ENCODE data around the gene FKBP1A.

Gene FKBP1A

DNA sequence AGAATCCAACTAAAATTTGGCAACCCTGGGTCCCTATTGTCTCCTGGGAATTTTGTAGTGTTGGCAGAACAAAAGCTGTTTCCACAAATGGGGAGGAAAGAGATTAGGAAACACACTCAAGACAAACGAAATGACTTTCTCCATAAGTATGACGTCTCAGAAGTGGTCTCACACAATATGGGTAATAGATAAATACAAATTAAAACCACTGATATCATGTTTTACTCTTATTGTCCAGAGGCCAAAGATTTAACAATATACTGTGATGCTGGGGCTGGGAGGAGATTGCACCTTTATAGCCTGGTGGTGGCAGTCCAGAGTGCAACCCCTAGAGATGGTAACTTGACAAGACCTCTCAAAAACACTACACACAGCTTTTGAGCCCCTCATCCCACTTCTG, 18.6 kb downstream of the FKBP1A start:
- Histone ChIP-seq H2AFZ (ENCODE audit: low read depth, low read length) (no peak overlapping the region), H2BK5ac (ENCODE audit: low read depth, low read length, poor library complexity, severe bottlenecking) (no peak overlapping the region), H3K4me2 (ENCODE audit: low read length, poor library complexity, severe bottlenecking) (no peak overlapping the region), H3K9me3 (ENCODE audit: control insufficient read depth, low read length) (no peaks in the 10 kb centered on the region), H3K23ac (ENCODE audit: low read length in 2 of 2) (no peak overlapping the region), H4K8ac (ENCODE audit: low read length) (no peak overlapping the region), H2AK5ac (ENCODE audit: low read length, severe bottlenecking) (no peak overlapping the region), H3K18ac (ENCODE audit: low read depth in 1 of 2, low read length in 2 of 2) (no peak overlapping the region), H3K36me3 (ENCODE audit: control insufficient read depth in 1 of 2, insufficient read depth in 2 of 2, low read depth in 1 of 2, low read length in 2 of 2) (peaks cover 12 to 50% of the 10 kb centered on the region in 2 experiments), H3K9ac (ENCODE audit: low read length) (no peak overlapping the region), H3K27ac (ENCODE audit: low read length, poor library complexity, severe bottlenecking) (no peak overlapping the region), H2BK15ac (ENCODE audit: low read depth, poor library complexity, severe bottlenecking) (no peak overlapping the region), H3K14ac (ENCODE audit: low read length in 2 of 2) (no peak overlapping the region), H3K79me1 (replicated peaks; ENCODE audit: low read length, poor library complexity, severe bottlenecking) (peaks cover 24% of the 10 kb centered on the region), H3K4me1 (ENCODE audit: control insufficient read depth, insufficient read depth, low read depth, low read length) (peaks cover 22% of the 10 kb centered on the region), H3K27me3 (ENCODE audit: control insufficient read depth in 1 of 2, insufficient read depth in 1 of 2, low read length in 2 of 2) (no peaks in the 10 kb centered on the region), H3K4ac (ENCODE audit: low read depth in 1 of 2, low read length in 2 of 2) (no peak overlapping the region), H4K91ac (ENCODE audit: low read length) (no peak overlapping the region), H2BK120ac (ENCODE audit: low read depth, low read length) (no peak overlapping the region), H2BK12ac (ENCODE audit: low read length in 2 of 2) (no peak overlapping the region), H3K4me3 (ENCODE audit: insufficient read depth in 1 of 2, low read depth in 1 of 2, low read length in 2 of 2) (no peak overlapping the region)
- no CpG with 5 or more reads among the region's 2 CpGs for WGBS
- no peak for DNase-seq

DNA sequence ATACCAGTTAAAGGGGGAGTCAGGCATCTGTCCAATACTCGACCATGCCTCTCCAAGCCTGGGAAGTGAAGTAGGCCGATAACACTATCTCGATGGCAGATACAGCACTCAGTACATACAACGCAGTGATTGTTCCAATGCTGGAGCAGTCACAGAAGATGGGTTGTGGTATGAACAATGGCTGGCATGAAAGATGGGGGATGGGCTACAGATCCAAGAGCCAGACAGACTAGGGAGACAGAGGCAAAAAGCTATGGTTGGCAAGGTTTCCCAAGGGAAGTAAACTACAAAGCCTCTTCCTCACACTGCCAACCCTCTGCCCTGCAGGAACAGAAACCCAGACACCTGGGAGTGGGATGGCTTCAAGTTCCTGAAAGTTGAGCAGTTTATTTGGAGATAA, 19.2 kb downstream of the FKBP1A start:
- H3K18ac ChIP-seq (ENCODE audit: low read depth in 1 of 2, low read length in 2 of 2): no peak overlapping the region
- H3K4me1 ChIP-seq (ENCODE audit: control insufficient read depth, insufficient read depth, low read depth, low read length): peaks cover 25% of the 10 kb centered on the region
- no peak overlapping the region for H3K4ac ChIP-seq (ENCODE audit: low read depth in 1 of 2, low read length in 2 of 2)
- peaks cover 24% of the 10 kb centered on the region for H3K79me1 ChIP-seq (replicated peaks; ENCODE audit: low read length, poor library complexity, severe bottlenecking)
- no peak overlapping the region for H2BK5ac ChIP-seq (ENCODE audit: low read depth, low read length, poor library complexity, severe bottlenecking)
- H2BK120ac ChIP-seq (ENCODE audit: low read depth, low read length): no peak overlapping the region
- DNase-seq: no peak
- H2AK5ac ChIP-seq (ENCODE audit: low read length, severe bottlenecking): no peak overlapping the region
- no peak overlapping the region for H2BK12ac ChIP-seq (ENCODE audit: low read length in 2 of 2)
- no peak overlapping the region for H3K4me2 ChIP-seq (ENCODE audit: low read length, poor library complexity, severe bottlenecking)
- H2BK15ac ChIP-seq (ENCODE audit: low read depth, poor library complexity, severe bottlenecking): no peak overlapping the region
- peaks cover 12 to 46% of the 10 kb centered on the region in 2 experiments for H3K36me3 ChIP-seq (ENCODE audit: control insufficient read depth in 1 of 2, insufficient read depth in 2 of 2, low read depth in 1 of 2, low read length in 2 of 2)
- no peak overlapping the region for H4K91ac ChIP-seq (ENCODE audit: low read length)
- H3K27ac ChIP-seq (ENCODE audit: low read length, poor library complexity, severe bottlenecking): no peak overlapping the region
- no peak overlapping the region for H3K14ac ChIP-seq (ENCODE audit: low read length in 2 of 2)
- no peak overlapping the region for H3K23ac ChIP-seq (ENCODE audit: low read length in 2 of 2)
- H2AFZ ChIP-seq (ENCODE audit: low read depth, low read length): no peak overlapping the region
- H4K8ac ChIP-seq (ENCODE audit: low read length): no peak overlapping the region
- no peak overlapping the region for H3K4me3 ChIP-seq (ENCODE audit: insufficient read depth in 1 of 2, low read depth in 1 of 2, low read length in 2 of 2)
- no peaks in the 10 kb centered on the region for H3K27me3 ChIP-seq (ENCODE audit: control insufficient read depth in 1 of 2, insufficient read depth in 1 of 2, low read length in 2 of 2)
- no peaks in the 10 kb centered on the region for H3K9me3 ChIP-seq (ENCODE audit: control insufficient read depth, low read length)
- no peak overlapping the region for H3K9ac ChIP-seq (ENCODE audit: low read length)
- WGBS: 98% methylated on average over 4 of the region's 4 CpGs

DNA sequence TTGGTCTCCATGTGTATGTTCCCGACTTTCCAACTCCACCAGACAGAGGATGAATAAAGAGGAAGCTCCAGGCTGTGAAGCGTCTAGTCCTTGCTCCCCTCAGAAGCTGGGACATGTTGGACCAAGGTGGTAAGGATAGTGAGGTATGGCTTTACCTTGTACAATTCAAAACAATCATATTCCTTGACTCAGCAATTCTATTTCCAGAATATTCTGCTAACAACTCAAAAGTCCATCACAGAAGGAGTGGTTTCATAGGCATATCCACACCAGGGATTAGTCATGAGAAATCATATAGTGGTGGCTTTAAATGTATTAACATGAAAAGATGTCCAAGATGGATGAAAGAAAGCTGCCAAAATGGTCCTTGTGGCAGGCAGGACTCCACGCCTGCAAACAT, 19.8 kb downstream of the FKBP1A start:
- peaks cover 12 to 48% of the 10 kb centered on the region in 2 experiments for H3K36me3 ChIP-seq (ENCODE audit: control insufficient read depth in 1 of 2, insufficient read depth in 2 of 2, low read depth in 1 of 2, low read length in 2 of 2)
- WGBS: no CpG with 5 or more reads among the region's 3 CpGs
- no peak overlapping the region for H3K9ac ChIP-seq (ENCODE audit: low read length)
- H3K27ac ChIP-seq (ENCODE audit: low read length, poor library complexity, severe bottlenecking): no peak overlapping the region
- no peak overlapping the region for H3K18ac ChIP-seq (ENCODE audit: low read depth in 1 of 2, low read length in 2 of 2)
- H3K79me1 ChIP-seq (replicated peaks; ENCODE audit: low read length, poor library complexity, severe bottlenecking): peaks cover 24% of the 10 kb centered on the region
- H3K4me3 ChIP-seq (ENCODE audit: insufficient read depth in 1 of 2, low read depth in 1 of 2, low read length in 2 of 2): no peak overlapping the region
- H2BK120ac ChIP-seq (ENCODE audit: low read depth, low read length): no peak overlapping the region
- no peak overlapping the region for H3K4ac ChIP-seq (ENCODE audit: low read depth in 1 of 2, low read length in 2 of 2)
- no peak overlapping the region for H3K23ac ChIP-seq (ENCODE audit: low read length in 2 of 2)
- H4K8ac ChIP-seq (ENCODE audit: low read length): no peak overlapping the region
- no peak overlapping the region for H3K4me2 ChIP-seq (ENCODE audit: low read length, poor library complexity, severe bottlenecking)
- no peak for DNase-seq
- no peak overlapping the region for H2AFZ ChIP-seq (ENCODE audit: low read depth, low read length)
- H2BK15ac ChIP-seq (ENCODE audit: low read depth, poor library complexity, severe bottlenecking): no peak overlapping the region
- H2AK5ac ChIP-seq (ENCODE audit: low read length, severe bottlenecking): no peak overlapping the region
- no peaks in the 10 kb centered on the region for H3K9me3 ChIP-seq (ENCODE audit: control insufficient read depth, low read length)
- no peak overlapping the region for H2BK5ac ChIP-seq (ENCODE audit: low read depth, low read length, poor library complexity, severe bottlenecking)
- peaks cover 26% of the 10 kb centered on the region for H3K4me1 ChIP-seq (ENCODE audit: control insufficient read depth, insufficient read depth, low read depth, low read length)
- no peak overlapping the region for H3K14ac ChIP-seq (ENCODE audit: low read length in 2 of 2)
- H3K27me3 ChIP-seq (ENCODE audit: control insufficient read depth in 1 of 2, insufficient read depth in 1 of 2, low read length in 2 of 2): no peaks in the 10 kb centered on the region
- H4K91ac ChIP-seq (ENCODE audit: low read length): no peak overlapping the region
- H2BK12ac ChIP-seq (ENCODE audit: low read length in 2 of 2): no peak overlapping the region

DNA sequence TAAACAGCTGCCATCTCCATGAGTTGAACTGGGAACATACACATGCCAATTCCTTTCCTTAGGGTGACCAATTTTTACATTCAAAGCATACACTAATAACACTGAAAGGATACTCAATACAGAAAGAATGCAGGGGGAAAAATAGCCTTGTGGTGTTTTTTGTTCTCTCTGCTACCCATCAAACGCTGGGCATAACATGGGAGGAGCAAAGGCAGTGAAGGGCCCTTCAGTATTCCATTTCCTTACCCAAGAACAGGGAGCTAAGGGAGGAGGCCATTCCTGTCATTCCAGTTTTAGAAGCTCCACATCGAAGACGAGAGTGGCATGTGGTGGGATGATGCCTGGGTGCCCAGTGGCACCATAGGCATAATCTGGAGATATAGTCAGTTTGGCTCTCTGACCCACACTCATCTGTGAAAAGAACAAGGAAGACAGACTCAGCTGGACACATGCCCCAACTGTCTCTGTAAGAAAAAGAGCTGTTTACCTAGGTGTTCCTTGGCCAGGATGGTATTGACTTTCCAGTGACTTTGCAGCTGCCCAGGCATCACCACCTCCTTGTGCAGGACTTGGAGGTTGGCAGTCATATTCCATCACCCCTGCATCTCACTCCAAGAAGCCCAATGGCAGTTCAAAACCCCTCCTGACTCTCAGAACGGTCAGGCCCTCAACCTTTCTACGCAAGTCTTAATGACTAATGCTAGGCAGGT, 20.9 kb downstream of the FKBP1A start:
- no peak overlapping the region for H3K4me3 ChIP-seq (ENCODE audit: insufficient read depth in 1 of 2, low read depth in 1 of 2, low read length in 2 of 2)
- H3K79me1 ChIP-seq (replicated peaks; ENCODE audit: low read length, poor library complexity, severe bottlenecking): peaks cover 30% of the 10 kb centered on the region
- H3K23ac ChIP-seq (ENCODE audit: low read length in 2 of 2): no peak overlapping the region
- H3K27ac ChIP-seq (ENCODE audit: low read length, poor library complexity, severe bottlenecking): no peak overlapping the region
- H3K4ac ChIP-seq (ENCODE audit: low read depth in 1 of 2, low read length in 2 of 2): peak overlapping the region in 1 of 2 experiments; percentile 32
- H3K27me3 ChIP-seq (ENCODE audit: control insufficient read depth in 1 of 2, insufficient read depth in 1 of 2, low read length in 2 of 2): no peaks in the 10 kb centered on the region
- H2AK5ac ChIP-seq (ENCODE audit: low read length, severe bottlenecking): peak overlapping the region; percentile 3
- no peak overlapping the region for H3K4me2 ChIP-seq (ENCODE audit: low read length, poor library complexity, severe bottlenecking)
- H2BK5ac ChIP-seq (ENCODE audit: low read depth, low read length, poor library complexity, severe bottlenecking): no peak overlapping the region
- H3K9me3 ChIP-seq (ENCODE audit: control insufficient read depth, low read length): no peaks in the 10 kb centered on the region
- no peak overlapping the region for H2AFZ ChIP-seq (ENCODE audit: low read depth, low read length)
- WGBS: 92% methylated on average over 3 of the region's 5 CpGs
- H3K18ac ChIP-seq (ENCODE audit: low read depth in 1 of 2, low read length in 2 of 2): peak overlapping the region in 1 of 2 experiments; percentile 64
- H4K8ac ChIP-seq (ENCODE audit: low read length): peak overlapping the region; percentile 38
- no peak overlapping the region for H2BK15ac ChIP-seq (ENCODE audit: low read depth, poor library complexity, severe bottlenecking)
- peaks cover 17 to 57% of the 10 kb centered on the region in 2 experiments for H3K36me3 ChIP-seq (ENCODE audit: control insufficient read depth in 1 of 2, insufficient read depth in 2 of 2, low read depth in 1 of 2, low read length in 2 of 2)
- no peak for DNase-seq
- no peak overlapping the region for H2BK120ac ChIP-seq (ENCODE audit: low read depth, low read length)
- no peak overlapping the region for H3K14ac ChIP-seq (ENCODE audit: low read length in 2 of 2)
- no peak overlapping the region for H3K9ac ChIP-seq (ENCODE audit: low read length)
- H2BK12ac ChIP-seq (ENCODE audit: low read length in 2 of 2): no peak overlapping the region
- H3K4me1 ChIP-seq (ENCODE audit: control insufficient read depth, insufficient read depth, low read depth, low read length): peaks cover 17% of the 10 kb centered on the region
- H4K91ac ChIP-seq (ENCODE audit: low read length): peak overlapping the region; percentile 54
